Erythroblast (primary cell): ENCODE measurements around the gene IL18.

Source experiments
- GATA1 ChIP-seq: IDR thresholded peaks from 2 replicates; pipeline ENCODE4 v1.6.1; 2011; ENCODE audit warnings: low read depth, mild to moderate bottlenecking, control low read depth, low read length, moderate library complexity
- POLR2A ChIP-seq: IDR thresholded peaks from 2 replicates; pipeline ENCODE4 v1.6.1; 2011; ENCODE audit warnings: mild to moderate bottlenecking, low read length

GRCh38 chr11:112100462-112100861, 63.4 kb downstream of the IL18 start:
- TF ChIP-seq POLR2A (no peak), GATA1 (no peak)
